Measurements from ENCODE around the gene SPATS2L.

SPATS2L gene

GRCh38 chr2:200379481-200380090 is 73.1 kb downstream of the SPATS2L start:
- no peak for DNase-seq

GRCh38 chr2:200380091-200380561 is 73.6 kb downstream of the SPATS2L start:
- no peak for DNase-seq

GRCh38 chr2:200380833-200381542 is 74.5 kb downstream of the SPATS2L start:
- no peak for DNase-seq

GRCh38 chr2:200382874-200383273 is 76.4 kb downstream of the SPATS2L start:
- DNase-seq, result no peak

- no peak for DNase-seq
Observed at GRCh38 chr2:200383380-200384110, 77.1 kb downstream of the SPATS2L start.

GRCh38 chr2:200385063-200385635 is 78.7 kb downstream of the SPATS2L start:
- DNase-seq, result no peak

- DNase-seq, result no peak
Observed at GRCh38 chr2:200393191-200393590, 86.7 kb downstream of the SPATS2L start.

GRCh38 chr2:200394045-200394444 is 87.6 kb downstream of the SPATS2L start:
- no peak for DNase-seq

GRCh38 chr2:200396781-200397242 is 90.3 kb downstream of the SPATS2L start:
- peak; percentile 4 for DNase-seq

- no peak for DNase-seq
Observed at GRCh38 chr2:200397785-200398184, 91.3 kb downstream of the SPATS2L start.

GRCh38 chr2:200399046-200399445 is 92.6 kb downstream of the SPATS2L start:
- no peak for DNase-seq

- DNase-seq, result no peak
Observed at GRCh38 chr2:200399636-200400035, 93.1 kb downstream of the SPATS2L start.

- DNase-seq, result no peak
Observed at GRCh38 chr2:200403814-200404213, 97.3 kb downstream of the SPATS2L start.

GRCh38 chr2:200404615-200405014 is 98.1 kb downstream of the SPATS2L start:
- no peak for DNase-seq

GRCh38 chr2:200405599-200406298 is 99.3 kb downstream of the SPATS2L start:
- peak; percentile 15 for DNase-seq

- DNase-seq, result no peak
Observed at GRCh38 chr2:200406379-200406778, 99.9 kb downstream of the SPATS2L start.

- no peak for DNase-seq
Observed at GRCh38 chr2:200408428-200409316, 102.2 kb downstream of the SPATS2L start.

GRCh38 chr2:200411831-200412230 is 105.3 kb downstream of the SPATS2L start:
- DNase-seq, result no peak

GRCh38 chr2:200414367-200414766 is 107.9 kb downstream of the SPATS2L start:
- DNase-seq, result no peak

GRCh38 chr2:200415455-200415854 is 109.0 kb downstream of the SPATS2L start:
- DNase-seq, result no peak

- no peak for DNase-seq
Observed at GRCh38 chr2:200416878-200417277, 110.4 kb downstream of the SPATS2L start.

- DNase-seq, result no peak
Observed at GRCh38 chr2:200417366-200417765, 110.9 kb downstream of the SPATS2L start.

Data from COR-L47 (cell line).